BLaER1 treated with 17β-estradiol and CSF1 and Interleukin-3, amounts not matched to agents 10 nM and 100 nM (cell line): ENCODE measurements around the gene NOL12.
A peak's percentile ranks its signal among the peaks of the same experiment; 100 is the strongest.

Source experiments
- H3K27ac ChIP-seq, 11 experiments: shearing (Covaris generic); formaldehyde crosslinking; 2 replicates each; pipeline ENCODE4 v1.8.1; 2022
- H3K27me3 ChIP-seq, 11 experiments: shearing (Covaris generic); formaldehyde crosslinking; 2 replicates each; pipeline ENCODE4 v1.8.1; 2022
- H3K36me3 ChIP-seq, 11 experiments: shearing (Covaris generic); formaldehyde crosslinking; 2 replicates each; pipeline ENCODE4 v1.8.1; 2022
- H3K4me1 ChIP-seq, 10 experiments: shearing (Covaris generic); formaldehyde crosslinking; 2 replicates each; pipeline ENCODE4 v1.8.1; 2022
- H3K4me2 ChIP-seq, 11 experiments: shearing (Covaris generic); formaldehyde crosslinking; 2 replicates each; pipeline ENCODE4 v1.8.1; 2022
- H3K4me3 ChIP-seq, 10 experiments: shearing (Covaris generic); formaldehyde crosslinking; 2 replicates each; pipeline ENCODE4 v1.8.1; 2022
- H3K9ac ChIP-seq, 11 experiments: shearing (Covaris generic); formaldehyde crosslinking; 2 replicates each; pipeline ENCODE4 v1.8.1; 2022
- H3K9me3 ChIP-seq, 11 experiments: shearing (Covaris generic); formaldehyde crosslinking; replicated peaks in 1 of 11; 2 replicates each; pipeline ENCODE4 v1.8.1; 2022
- H4K20me1 ChIP-seq, 11 experiments: shearing (Covaris generic); formaldehyde crosslinking; 2 replicates each; pipeline ENCODE4 v1.8.1; 2022
- Cebpa-rat ChIP-seq, 11 experiments: shearing (Covaris generic); IDR thresholded peaks; 2 replicates each; pipeline ENCODE4 v1.8.1; 2022

Gene NOL12, protein sequence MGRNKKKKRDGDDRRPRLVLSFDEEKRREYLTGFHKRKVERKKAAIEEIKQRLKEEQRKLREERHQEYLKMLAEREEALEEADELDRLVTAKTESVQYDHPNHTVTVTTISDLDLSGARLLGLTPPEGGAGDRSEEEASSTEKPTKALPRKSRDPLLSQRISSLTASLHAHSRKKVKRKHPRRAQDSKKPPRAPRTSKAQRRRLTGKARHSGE

DNA sequence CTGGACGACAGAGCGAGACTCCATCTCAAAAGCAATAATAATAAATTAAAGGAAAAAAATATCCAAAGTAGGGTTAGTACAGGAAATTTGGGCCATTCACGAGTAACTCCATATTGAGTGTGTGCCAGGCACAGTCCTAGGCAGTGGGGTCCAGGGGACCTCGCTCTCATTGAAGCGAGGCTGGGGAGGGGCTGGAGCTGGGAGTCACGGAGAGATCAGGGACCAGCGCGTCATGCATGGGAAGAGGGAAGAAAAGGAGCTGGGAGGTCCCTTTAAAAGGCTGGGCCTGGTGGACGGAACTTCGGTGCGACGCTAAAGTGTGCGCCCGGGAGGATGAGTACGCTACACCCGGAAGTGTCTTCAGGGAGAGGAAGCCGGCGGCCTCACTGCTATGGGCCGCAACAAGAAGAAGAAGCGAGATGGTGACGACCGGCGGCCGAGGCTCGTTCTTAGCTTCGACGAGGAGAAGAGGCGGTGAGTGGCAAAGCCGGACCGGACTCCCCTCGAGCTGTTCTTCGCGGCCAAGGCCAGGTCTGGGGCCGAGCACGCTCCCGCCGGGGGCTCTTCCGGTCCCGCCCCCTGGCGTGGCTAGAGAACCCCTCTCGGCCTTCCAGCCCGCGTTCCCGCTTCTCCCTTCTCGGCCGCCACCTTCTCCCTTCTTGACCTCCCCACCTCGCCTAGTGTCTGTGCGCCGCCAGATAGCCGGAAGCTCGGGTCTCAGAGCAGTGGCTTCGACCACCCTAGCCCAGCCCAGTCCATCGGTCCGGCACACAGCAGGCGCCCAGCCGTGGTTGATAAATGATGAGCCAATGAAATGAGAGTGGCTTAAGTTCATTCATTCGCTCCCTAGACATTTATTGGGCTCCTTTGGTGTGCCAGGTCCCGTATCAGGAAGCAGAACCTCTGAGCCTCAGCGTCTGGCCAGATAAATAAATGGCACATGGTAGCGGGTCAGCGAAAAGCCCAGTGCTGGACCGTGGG, at the start of gene NOL12:
Gene NOL12, plus strand, starts transcription at position 342 of the 981 bp plus-strand sequence. Its CDS starts 50 bp downstream, at position 392.
- H3K9ac ChIP-seq, result peak within 1 kb of the TSS; percentile 86 to 97 (median 91)
- peaks cover 13 to 32% (median 20%) of the 10 kb centered on the region in 10 experiments for H3K4me1 ChIP-seq
- peaks cover 0 to 21% (median 4%) of the 10 kb centered on the region in 11 experiments; a peak in 7 of 22 replicates for H4K20me1 ChIP-seq
- peak within 1 kb of the TSS; percentile 74 to 96 (median 90) for H3K4me2 ChIP-seq
- peak within 1 kb of the TSS; percentile 82 to 97 (median 93) for H3K27ac ChIP-seq
- H3K27me3 ChIP-seq, result no peaks in the 10 kb centered on the region
- peak within 1 kb of the TSS; percentile 78 to 100 (median 92) for H3K4me3 ChIP-seq
- no peaks in the 10 kb centered on the region for H3K9me3 ChIP-seq
- H3K36me3 ChIP-seq, result peaks cover 31 to 39% (median 35%) of the 10 kb centered on the region in 11 experiments
- TF ChIP-seq Cebpa-rat (IDR thresholded peaks at IDR 0.05), result no peak

DNA sequence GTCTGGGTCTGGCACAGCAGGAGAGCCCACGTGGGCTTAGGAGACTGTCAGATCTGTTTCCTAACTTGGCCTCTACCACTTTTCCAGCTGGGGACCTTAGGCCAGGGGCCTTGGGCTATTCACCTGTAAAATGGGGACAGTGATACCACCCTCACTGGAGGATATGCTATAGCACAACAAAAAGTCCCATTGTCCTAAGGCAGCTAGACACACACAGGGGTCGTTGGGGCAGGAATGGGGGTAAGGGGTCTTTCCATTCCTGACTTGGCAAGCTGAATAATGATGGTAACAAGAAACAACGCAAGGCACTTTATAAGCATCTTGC, 49.2 kb upstream of the NOL12 start:
- no peak for TF ChIP-seq Cebpa-rat (IDR thresholded peaks at IDR 0.05)
- Histone ChIP-seq H3K9ac (peak overlapping the region; percentile 85 to 91 (median 88); a peak in 20 of 22 replicates), H3K36me3 (peaks cover 0 to 19% (median 9%) of the 10 kb centered on the region in 11 experiments; a peak in 18 of 22 replicates), H3K4me2 (peak overlapping the region; percentile 87 to 99 (median 95)), H3K27ac (peak overlapping the region; percentile 52 to 97 (median 92); a peak in 21 of 22 replicates), H4K20me1 (peaks cover 0 to 17% (median 15%) of the 10 kb centered on the region in 11 experiments; a peak in 15 of 22 replicates), H3K4me3 (peak overlapping the region in 5 of 10 experiments; percentile 16 to 94 (median 48); a peak in 9 of 20 replicates), H3K9me3 (no peaks in the 10 kb centered on the region), H3K4me1 (peaks cover 86 to 96% (median 90%) of the 10 kb centered on the region in 10 experiments), H3K27me3 (no peaks in the 10 kb centered on the region)

DNA sequence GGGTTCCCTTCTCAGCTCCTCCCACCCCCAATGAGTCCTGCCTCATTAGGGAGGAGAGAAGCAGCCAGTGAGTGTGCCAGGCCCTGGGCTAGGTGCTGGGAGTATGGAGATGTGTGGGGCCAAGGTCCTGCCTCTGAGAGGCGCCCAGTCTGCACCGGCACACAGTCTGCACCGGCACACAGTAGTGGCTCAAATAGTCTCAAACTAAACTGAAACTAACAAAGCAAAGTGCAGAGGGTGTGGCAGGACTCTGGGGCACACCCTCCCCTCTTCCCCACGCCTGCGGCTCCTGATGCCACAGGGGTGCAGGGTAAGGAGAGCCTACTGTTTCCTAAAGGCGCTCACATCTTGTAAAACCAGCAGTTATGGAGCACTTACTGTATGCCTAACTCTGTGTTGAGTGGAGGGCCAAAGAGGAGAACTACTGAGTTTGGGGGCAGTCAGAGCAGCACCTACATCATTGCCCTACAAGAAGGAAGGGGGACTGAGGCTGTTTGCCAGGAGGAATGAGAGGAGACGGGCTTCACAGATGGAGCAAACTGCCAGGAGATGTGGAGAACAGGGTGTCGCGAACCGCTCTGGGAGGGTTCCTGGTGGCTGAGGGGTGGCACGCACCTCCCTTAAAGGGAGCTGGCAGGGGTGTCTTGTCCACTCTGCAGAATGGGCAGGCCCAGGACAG, 47.6 kb upstream of the NOL12 start:
- peak overlapping the region; percentile 85 to 91 (median 88); a peak in 21 of 22 replicates for H3K9ac ChIP-seq
- H3K4me1 ChIP-seq, result peaks cover 72 to 94% (median 90%) of the 10 kb centered on the region in 10 experiments
- H3K27me3 ChIP-seq, result no peaks in the 10 kb centered on the region
- no peaks in the 10 kb centered on the region for H3K9me3 ChIP-seq
- peaks cover 12 to 29% (median 19%) of the 10 kb centered on the region in 11 experiments; a peak in 20 of 22 replicates for H3K36me3 ChIP-seq
- peak overlapping the region; percentile 52 to 97 (median 92); a peak in 20 of 22 replicates for H3K27ac ChIP-seq
- H3K4me3 ChIP-seq, result peak overlapping the region; percentile 67 to 94 (median 80); a peak in 19 of 20 replicates
- H3K4me2 ChIP-seq, result peak overlapping the region; percentile 87 to 99 (median 95)
- H4K20me1 ChIP-seq, result peaks cover 0 to 33% (median 28%) of the 10 kb centered on the region in 11 experiments; a peak in 15 of 22 replicates
- no peak for TF ChIP-seq Cebpa-rat (IDR thresholded peaks at IDR 0.05)

DNA sequence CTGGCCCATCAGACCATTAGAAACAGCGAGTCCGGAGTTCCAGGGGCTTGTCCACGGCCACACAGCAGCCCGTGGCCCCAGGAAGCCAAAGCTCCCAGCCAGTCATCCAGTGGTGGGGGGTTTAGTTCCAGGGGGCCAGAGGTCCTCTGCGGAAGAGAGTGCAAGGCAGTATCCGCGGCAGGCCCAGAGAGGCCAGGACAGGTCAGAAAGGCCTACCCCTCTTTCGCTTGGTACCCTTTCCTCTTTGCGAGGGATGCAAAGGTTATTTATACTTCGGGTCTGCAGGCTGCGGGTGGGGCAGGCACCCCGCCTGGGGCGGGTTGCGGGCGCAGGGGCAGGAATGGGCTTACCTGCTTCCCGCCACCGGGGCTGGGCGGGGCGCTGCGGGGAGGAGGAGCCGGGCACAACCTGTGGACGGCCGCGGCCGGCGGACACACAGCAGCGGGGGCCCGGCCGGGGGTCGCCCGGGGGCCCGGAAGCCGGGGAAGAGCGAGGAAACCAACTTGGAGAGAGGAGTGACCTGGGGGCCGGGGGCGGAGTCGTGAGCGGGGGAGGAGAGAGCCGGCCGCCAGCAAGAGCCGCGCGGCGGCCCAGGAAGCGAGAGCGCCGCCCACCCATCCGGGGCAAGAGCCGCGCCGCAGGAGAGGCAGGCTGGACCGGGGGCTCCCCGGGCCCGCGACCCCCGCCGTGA, 46.9 kb upstream of the NOL12 start, which contains the start of gene SH3BP1:
Gene SH3BP1, plus strand, starts transcription at position 600 of the 691 bp plus-strand sequence. CDS start 119 bp downstream, outside the sequence.
- Histone ChIP-seq H3K27me3 (no peaks in the 10 kb centered on the region), H3K9me3 (no peaks in the 10 kb centered on the region), H3K4me1 (peaks cover 65 to 90% (median 88%) of the 10 kb centered on the region in 10 experiments), H3K4me2 (peak within 1 kb of the TSS; percentile 87 to 99 (median 95)), H3K9ac (peak within 1 kb of the TSS; percentile 85 to 91 (median 88)), H3K36me3 (peaks cover 16 to 36% (median 26%) of the 10 kb centered on the region in 11 experiments; a peak in 21 of 22 replicates), H3K4me3 (peak within 1 kb of the TSS; percentile 67 to 94 (median 80)), H3K27ac (peak within 1 kb of the TSS; percentile 74 to 97 (median 92)), H4K20me1 (peaks cover 0 to 40% (median 34%) of the 10 kb centered on the region in 11 experiments; a peak in 16 of 22 replicates)
- no peak for TF ChIP-seq Cebpa-rat (IDR thresholded peaks at IDR 0.05)

DNA sequence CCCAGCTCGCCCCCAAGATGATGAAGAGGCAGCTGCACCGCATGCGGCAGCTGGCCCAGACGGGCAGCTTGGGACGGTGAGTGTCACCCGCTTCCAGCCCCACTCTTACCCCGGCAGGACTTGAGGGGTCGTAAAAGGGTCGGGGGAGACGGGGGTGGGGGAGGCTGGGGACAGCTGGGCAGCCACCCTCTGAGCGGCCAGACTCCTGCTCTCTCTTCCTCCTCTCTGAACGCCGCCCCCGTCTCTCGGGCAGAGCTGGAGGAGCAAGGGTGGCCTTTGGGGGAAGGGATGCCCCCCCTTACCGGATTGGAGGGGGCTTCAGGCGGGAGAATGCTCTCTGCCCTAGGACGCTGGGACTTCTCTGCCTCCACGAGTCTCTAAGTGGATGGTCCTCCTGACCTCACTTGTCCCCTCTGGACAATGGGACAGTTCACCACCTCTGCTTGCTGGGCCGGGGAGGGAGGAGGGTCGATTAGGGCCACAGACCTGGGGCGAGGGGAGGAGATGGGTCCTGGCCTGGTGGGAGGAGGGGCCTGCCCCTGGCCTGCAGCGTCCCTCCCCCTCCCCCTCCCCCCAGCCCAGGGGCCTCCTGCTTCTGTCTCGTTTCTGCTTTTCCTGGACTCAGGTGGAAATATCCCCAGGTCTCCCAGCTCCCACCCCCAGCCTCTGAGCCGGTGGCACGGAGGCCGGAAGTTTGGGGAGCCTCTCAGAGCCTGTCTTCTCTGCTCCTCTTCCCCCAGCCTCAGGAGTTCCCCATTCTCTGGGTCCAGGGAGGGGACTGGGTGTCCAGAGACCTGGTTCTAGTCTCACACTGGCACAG, 46.2 kb upstream of the NOL12 start:
- Histone ChIP-seq H3K9me3 (no peaks in the 10 kb centered on the region), H3K36me3 (peaks cover 24 to 43% (median 34%) of the 10 kb centered on the region in 11 experiments), H3K9ac (peak overlapping the region; percentile 85 to 91 (median 88)), H3K4me2 (peak overlapping the region; percentile 87 to 99 (median 95)), H3K27ac (peak overlapping the region; percentile 74 to 94 (median 86)), H4K20me1 (peaks cover 0 to 48% (median 41%) of the 10 kb centered on the region in 11 experiments; a peak in 17 of 22 replicates), H3K4me1 (peaks cover 57 to 90% (median 81%) of the 10 kb centered on the region in 10 experiments), H3K27me3 (no peaks in the 10 kb centered on the region), H3K4me3 (peak overlapping the region; percentile 67 to 94 (median 80))
- TF ChIP-seq Cebpa-rat (IDR thresholded peaks at IDR 0.05), result no peak

DNA sequence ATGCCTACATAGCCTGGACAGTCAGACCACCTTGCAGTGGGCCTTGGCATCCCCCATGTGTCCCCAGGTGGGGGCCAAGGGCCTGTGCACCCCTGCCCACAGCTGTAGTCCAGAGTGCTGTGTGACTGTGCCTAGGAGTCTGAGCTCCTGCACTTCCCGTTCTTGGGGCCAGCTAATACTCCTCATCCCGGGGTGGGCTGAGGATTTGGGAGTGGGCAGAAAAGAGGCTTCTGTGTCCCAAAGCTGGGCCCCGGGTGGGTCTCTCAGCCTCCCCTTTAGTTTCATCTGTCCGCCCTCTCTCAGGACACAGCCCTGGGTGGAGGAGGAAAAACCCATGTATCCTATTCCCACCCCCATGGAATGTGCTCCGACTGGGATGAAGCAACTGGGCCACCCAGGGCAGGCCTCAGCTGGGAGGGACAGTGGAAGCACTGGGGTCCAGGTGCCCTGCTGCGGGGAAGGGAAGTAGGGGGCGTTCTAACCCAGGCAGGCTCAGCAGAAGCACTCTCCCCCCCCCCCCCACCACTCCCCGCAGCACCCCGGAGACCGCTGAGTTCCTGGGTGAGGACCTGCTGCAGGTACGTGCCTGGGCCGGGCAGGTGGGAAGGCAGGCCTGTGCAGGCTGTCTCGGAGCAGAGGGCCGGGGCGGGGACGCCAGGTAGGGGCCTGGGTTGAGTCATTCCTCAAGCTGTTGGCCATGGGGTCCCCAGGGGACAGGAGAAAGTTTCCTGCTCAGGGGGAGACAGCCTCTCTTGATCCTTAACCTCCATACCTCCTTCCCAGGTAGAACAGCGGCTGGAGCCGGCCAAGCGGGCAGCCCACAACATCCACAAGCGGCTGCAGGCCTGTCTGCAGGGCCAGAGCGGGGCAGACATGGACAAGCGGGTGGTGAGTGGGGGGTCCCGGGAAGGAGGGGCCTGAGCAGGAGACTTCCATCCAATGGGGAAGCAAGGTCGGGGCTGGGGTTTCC, 45.3 kb upstream of the NOL12 start:
- Histone ChIP-seq H3K4me1 (peaks cover 48 to 82% (median 75%) of the 10 kb centered on the region in 10 experiments), H3K4me3 (peak overlapping the region; percentile 67 to 94 (median 80)), H3K27me3 (no peaks in the 10 kb centered on the region), H3K4me2 (peak overlapping the region; percentile 87 to 99 (median 95)), H3K27ac (peak overlapping the region in 10 of 11 experiments; percentile 56 to 94 (median 89); a peak in 19 of 22 replicates), H3K9me3 (no peaks in the 10 kb centered on the region), H3K9ac (peak overlapping the region; percentile 85 to 91 (median 88)), H4K20me1 (peaks cover 0 to 57% (median 47%) of the 10 kb centered on the region in 11 experiments; a peak in 17 of 22 replicates), H3K36me3 (peaks cover 33 to 52% (median 43%) of the 10 kb centered on the region in 11 experiments)
- no peak for TF ChIP-seq Cebpa-rat (IDR thresholded peaks at IDR 0.05)
